ENCODE data around the gene TIMM22. TPM values are rescaled to one million over a fixed set of nuclear protein-coding genes. Genes with fewer than 3 reads are reported as not detected.
"Not testable (repeated sequence)": the region's sequence is repeated elsewhere in the genome, so short reads cannot be mapped to it uniquely, and the experiment has no call there.

TIMM22 gene
- total RNA-seq, 1 donor = 20.3 TPM

GRCh38 chr17:1047177-1047878 lies 50.4 kb downstream of the TIMM22 start:
- TF ChIP-seq CTCF (IDR thresholded peaks at IDR 0.05; ENCODE audit: insufficient read depth, low read depth, low read length) = no peak
- H3K4me3 ChIP-seq (ENCODE audit: low read depth, low read length) = no peak overlapping the region
- peak; percentile 55 for DNase-seq (ENCODE audit: low read depth)

DNA sequence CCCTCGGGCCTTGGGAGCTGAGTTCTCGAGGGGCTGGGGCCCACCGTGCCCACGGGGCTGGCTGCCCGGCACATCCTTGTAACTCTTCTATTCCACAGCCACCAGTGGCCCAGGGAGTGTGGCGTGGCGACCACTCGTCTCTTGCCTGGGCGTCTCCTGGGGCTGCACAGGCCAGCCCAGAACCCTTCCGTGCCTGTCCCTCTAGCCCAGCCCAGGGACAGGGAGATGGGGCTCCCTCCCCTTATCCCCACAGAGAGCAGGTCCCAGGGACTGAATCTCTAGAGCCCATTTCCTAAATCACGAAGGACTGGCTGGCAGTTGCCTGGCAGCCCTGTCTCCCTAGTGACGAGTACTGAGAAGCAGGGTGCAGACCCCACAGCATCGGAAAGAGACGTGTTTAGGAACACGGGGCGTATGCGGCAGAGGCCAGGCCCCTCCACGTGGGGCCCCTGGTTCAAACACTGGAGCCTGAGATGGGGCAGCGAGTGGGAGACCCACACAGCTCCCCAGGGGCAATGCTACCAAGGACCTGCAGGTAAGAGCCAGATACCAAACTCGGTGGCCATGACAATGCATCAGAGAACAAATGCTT lies 51.0 kb downstream of the TIMM22 start:
- no peak for TF ChIP-seq CTCF (IDR thresholded peaks at IDR 0.05; ENCODE audit: insufficient read depth, low read depth, low read length)
- H3K4me3 ChIP-seq (ENCODE audit: low read depth, low read length) = no peak overlapping the region
- no peak for DNase-seq (ENCODE audit: low read depth)

GRCh38 chr17:1048516-1049115 lies 51.7 kb downstream of the TIMM22 start:
- not testable (repeated sequence) for H3K4me3 ChIP-seq (ENCODE audit: low read depth, low read length); DNase-seq (ENCODE audit: low read depth)

DNA sequence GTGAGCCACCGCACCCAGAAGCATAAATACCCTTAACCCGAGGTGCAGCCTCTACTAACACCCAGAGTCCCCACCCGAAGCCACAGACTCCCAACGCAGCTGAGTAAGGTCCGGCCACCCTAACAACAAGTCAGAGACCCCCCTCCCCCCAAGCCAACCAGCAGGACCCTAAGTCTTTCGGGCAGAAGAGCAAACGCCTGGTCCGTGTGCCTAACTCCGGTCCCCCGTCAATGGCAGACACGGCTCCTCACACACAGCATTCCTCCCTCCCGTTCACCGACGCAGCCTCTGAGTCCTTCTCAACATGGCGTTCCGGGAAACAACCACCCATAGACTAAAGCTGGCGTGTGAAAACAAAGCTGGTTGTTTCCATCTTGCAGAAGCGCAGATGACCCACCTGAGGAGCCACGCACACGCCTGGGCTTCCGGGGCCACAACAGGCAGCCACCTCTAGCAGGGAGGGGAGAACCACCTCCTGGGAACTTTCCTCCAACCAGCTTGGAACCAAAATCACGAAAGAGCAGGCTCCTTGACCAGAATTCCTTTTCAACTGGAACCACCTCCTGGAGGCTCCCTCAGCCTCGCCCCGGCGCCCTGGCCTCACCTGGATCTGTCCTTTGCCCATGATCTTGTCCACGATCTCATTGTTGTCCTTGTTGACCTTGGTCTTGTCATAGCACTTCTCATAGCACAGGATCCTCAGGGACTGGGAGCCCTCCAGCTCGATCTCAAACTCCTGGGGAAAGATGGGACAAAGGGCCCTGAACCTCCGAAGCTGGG lies 52.7 kb downstream of the TIMM22 start:
- TF ChIP-seq CTCF (IDR thresholded peaks at IDR 0.05; ENCODE audit: insufficient read depth, low read depth, low read length) = no peak

DNA sequence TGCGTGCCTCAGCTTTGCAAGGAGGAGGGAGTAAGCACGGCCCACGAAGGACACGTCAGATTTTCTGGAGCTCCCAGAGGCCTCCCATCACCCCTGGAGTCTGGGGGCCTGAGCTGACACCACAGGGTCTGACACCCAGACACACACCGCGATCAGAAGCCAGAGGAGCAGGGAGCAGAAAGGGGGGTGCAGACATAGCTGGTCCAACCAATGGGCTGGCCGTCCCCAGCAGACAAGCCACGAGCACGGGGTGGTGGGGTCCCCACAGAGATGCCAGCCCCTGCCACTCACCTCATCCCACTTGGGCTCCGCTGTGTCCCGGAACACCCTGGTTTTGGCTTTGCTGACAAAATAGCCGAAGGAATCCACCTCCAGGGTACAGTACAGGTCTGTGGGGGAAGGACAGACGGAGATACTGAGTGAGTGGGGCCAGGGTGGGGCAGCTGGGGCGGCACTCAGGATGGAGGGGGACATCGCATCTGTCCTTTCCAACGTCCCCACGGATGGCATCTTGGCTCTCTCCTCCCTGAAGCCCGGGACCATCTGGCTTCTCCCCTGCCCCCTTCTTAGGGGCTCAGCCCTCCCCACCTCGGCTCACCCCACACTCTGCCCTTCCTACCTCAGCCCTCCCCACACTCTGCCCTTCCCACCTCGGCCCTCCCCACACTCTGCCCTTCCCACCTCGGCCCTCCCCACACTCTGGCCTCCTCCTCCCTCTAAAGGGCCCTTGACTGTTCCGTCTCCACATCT lies 53.5 kb downstream of the TIMM22 start:
- no peak overlapping the region for H3K4me3 ChIP-seq (ENCODE audit: low read depth, low read length)
- DNase-seq (ENCODE audit: low read depth) = no peak
- no peak for TF ChIP-seq CTCF (IDR thresholded peaks at IDR 0.05; ENCODE audit: insufficient read depth, low read depth, low read length)

More for the DNA sequence above, 52.7 kb downstream of the TIMM22 start:
- H3K4me3 ChIP-seq (ENCODE audit: low read depth, low read length) = no peak overlapping the region
- no peak for DNase-seq (ENCODE audit: low read depth)

DNA sequence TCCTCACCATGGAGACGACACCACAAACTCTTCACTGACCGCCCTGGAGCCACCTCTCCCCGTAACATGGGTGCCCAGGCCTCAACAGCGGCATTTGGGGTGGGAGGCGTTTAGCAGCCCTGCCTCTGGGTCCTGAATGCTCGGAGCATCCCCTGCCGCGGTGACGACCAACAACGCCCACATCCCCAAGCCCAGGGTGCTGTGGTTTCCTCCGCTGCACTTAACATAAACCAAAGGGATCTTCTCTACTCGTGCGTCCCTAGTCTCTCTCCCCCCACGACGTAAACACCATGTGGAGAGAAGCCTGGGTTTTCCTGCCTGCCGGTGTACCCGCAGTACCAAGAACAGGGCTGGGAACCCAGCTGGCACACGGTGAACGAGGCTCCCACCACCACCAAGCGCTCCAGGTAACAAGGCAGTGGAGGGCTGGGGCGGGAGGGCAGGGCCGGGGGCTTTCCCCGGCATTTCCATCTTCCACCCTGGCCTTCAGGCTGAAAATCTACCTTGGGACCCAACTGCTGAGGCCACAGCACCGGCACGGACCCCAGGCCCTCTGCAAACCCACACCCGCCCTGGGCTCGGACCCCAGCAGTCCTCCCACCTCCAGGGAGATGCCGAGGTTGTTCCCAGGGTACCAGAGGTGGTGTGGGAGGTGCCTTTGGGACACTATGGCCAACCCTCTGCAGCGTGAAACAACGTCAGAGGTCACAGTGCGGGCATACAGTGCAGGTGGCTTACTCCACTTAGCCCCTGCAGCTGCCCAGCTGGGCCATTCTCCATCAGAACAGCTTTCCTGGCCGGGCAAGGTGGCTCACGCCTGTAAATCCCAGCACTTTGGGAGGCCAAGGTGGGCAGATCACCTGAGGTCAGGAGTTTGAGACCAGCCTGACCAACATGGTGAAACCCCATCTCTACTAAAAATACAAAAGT lies 54.3 kb downstream of the TIMM22 start:
- no peak for TF ChIP-seq CTCF (IDR thresholded peaks at IDR 0.05; ENCODE audit: insufficient read depth, low read depth, low read length)
- no peak overlapping the region for H3K4me3 ChIP-seq (ENCODE audit: low read depth, low read length)
- DNase-seq (ENCODE audit: low read depth) = no peak

Small RNA genes within 50 kb of the gene (small RNA-seq; reads per million reads assigned to genes)
- not detected for gene MIR3183

Other genes starting within 250 kb of the TIMM22 start
- 9.3 and 11.7 TPM in 2 replicates for gene GEMIN4, start 244.9 kb upstream of the TIMM22 start, total RNA-seq
- 31.2 and 40.2 TPM in 2 replicates for gene GLOD4, start 214.8 kb upstream of the TIMM22 start, total RNA-seq
- 10.8 and 17.4 TPM in 2 replicates for gene MRM3, start 214.8 kb upstream of the TIMM22 start, total RNA-seq
- gene NXN, start 17.4 kb upstream of the TIMM22 start, total RNA-seq = 91.5 and 124 TPM in 2 replicates
- 51.8 and 68.0 TPM in 2 replicates for gene ABR, start 182.9 kb downstream of the TIMM22 start, total RNA-seq